Measurements from ENCODE around the gene NFATC3. TPM values are rescaled to one million over a fixed set of nuclear protein-coding genes. Genes with fewer than 3 reads are reported as not detected.

Gene NFATC3
- total and polyA plus RNA-seq, 8 donors = 5.5 to 385 (median 20.6) TPM

DNA sequence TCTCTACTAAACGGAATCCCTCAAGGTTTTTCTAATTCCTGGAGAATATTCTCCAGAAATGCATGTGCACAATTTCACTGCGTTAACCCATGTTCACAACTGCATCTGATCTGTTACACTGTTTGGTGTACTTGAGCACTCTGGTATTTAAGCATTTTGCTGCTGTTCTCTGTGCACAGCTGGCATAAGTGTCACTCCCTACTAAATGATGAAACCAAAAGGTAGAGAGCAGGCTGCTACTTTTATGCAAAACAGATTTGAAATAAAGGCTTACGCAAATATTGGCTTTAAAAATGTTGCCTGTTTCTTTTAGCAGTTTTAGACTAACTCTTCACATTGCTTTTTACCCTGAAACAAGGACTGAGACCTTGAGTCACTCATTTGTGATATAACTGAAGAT is 109.1 kb downstream of the NFATC3 start:
- peaks cover 14 to 50% (median 39%) of the 10 kb centered on the region in 4 donors for H3K36me3 ChIP-seq
- no peak for DNase-seq
- WGBS, 5 donors = 76 to 94% (median 90%) methylated on average over 3 of the region's 3 CpGs
- intact Hi-C loops (cut with DNase I; ENCODE audit: low total_unique reads) = no loop called here
- no peaks in the 10 kb centered on the region for H3K4me1 ChIP-seq
- no peaks in the 10 kb centered on the region for H3K27me3 ChIP-seq
- H3K4me3 ChIP-seq = no peak overlapping the region
- no peak overlapping the region for H3K27ac ChIP-seq
- TF ChIP-seq EP300 (IDR thresholded peaks at IDR 0.05) = no peak
- TF ChIP-seq POLR2AphosphoS5 (IDR thresholded peaks at IDR 0.05) = no peak
- no peak for TF ChIP-seq POLR2A (IDR thresholded peaks at IDR 0.05)
- TF ChIP-seq, protein P1, sequence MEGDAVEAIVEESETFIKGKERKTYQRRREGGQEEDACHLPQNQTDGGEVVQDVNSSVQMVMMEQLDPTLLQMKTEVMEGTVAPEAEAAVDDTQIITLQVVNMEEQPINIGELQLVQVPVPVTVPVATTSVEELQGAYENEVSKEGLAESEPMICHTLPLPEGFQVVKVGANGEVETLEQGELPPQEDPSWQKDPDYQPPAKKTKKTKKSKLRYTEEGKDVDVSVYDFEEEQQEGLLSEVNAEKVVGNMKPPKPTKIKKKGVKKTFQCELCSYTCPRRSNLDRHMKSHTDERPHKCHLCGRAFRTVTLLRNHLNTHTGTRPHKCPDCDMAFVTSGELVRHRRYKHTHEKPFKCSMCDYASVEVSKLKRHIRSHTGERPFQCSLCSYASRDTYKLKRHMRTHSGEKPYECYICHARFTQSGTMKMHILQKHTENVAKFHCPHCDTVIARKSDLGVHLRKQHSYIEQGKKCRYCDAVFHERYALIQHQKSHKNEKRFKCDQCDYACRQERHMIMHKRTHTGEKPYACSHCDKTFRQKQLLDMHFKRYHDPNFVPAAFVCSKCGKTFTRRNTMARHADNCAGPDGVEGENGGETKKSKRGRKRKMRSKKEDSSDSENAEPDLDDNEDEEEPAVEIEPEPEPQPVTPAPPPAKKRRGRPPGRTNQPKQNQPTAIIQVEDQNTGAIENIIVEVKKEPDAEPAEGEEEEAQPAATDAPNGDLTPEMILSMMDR (IDR thresholded peaks at IDR 0.05) = no peak
- H3K9me3 ChIP-seq = no peaks in the 10 kb centered on the region

DNA sequence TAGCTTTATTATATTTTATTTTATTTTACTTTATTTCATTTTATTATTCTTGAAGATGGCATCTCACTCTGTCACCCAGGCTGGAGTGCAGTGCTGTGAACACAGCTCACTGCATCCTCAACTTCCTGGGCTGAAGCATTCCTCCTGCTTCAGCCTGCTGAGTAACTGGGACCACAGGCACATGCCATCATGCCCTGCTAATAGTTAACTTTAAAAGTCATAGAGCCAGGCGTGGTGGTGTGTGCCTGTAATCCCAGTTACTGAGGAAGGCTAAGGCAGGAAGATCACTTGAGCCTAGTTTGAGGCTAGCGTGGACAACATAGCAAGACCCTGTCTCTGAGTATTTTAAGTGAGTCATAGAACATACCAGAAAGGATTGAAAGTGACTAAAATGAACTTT is 112.1 kb downstream of the NFATC3 start:
- peaks cover 4 to 29% (median 14%) of the 10 kb centered on the region in 4 donors for H3K36me3 ChIP-seq
- no peak overlapping the region for H3K27ac ChIP-seq
- H3K9me3 ChIP-seq = no peaks in the 10 kb centered on the region
- intact Hi-C loops (cut with DNase I; ENCODE audit: low total_unique reads) = no loop called here
- WGBS, 5 donors = 88 to 94% (median 92%) methylated on average over 2 of the region's 2 CpGs
- no peak for DNase-seq
- peaks cover 5 to 17% (median 13%) of the 10 kb centered on the region in 4 donors for H3K4me1 ChIP-seq
- no peaks in the 10 kb centered on the region for H3K27me3 ChIP-seq
- no peak for TF ChIP-seq EP300 (IDR thresholded peaks at IDR 0.05)
- TF ChIP-seq POLR2AphosphoS5 (IDR thresholded peaks at IDR 0.05) = no peak
- no peak for TF ChIP-seq POLR2A (IDR thresholded peaks at IDR 0.05)
- TF ChIP-seq, protein P1 (IDR thresholded peaks at IDR 0.05) = no peak
- H3K4me3 ChIP-seq = no peak overlapping the region

DNA sequence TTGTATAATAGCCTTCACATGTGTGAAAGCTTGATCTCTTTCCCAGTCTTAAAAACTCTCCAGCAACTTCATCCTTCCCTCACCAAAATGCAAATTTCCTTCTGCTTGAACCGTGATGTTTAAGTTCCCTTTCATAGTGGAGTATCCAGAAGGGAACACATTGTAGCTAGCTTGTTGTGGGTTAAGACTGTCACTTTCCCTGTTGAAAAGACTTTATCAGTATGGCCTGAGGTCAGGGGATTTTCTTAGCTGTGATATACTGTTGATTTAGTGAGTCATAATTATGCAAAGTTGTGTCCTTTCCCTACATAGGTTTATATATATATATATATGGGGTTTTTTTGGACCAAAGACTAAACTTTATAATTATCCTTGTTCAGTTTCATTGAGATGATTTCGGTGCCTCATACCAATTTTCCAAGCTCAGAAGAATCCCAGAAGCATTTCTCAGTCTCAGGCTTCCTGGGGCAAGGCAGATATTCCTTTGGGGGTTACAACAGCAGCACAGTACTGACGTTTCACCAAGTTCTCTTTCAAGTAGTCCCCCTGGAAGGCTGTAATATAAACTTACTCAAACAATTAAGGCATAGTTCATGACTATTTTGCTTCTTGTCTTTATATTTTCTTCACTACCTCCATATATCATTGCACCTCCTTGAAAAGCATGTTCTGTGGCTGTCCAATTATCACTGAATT is 115.1 kb downstream of the NFATC3 start:
- WGBS, 5 donors = 29 to 50% (median 39%) methylated on average over 3 of the region's 3 CpGs
- H3K27ac ChIP-seq = no peak overlapping the region
- H3K4me3 ChIP-seq = no peak overlapping the region
- intact Hi-C loops (cut with DNase I; ENCODE audit: low total_unique reads) = no loop called here
- H3K36me3 ChIP-seq = peaks cover under 1 to 9% (median 7%) of the 10 kb centered on the region in 4 donors
- DNase-seq = peak in 1 of 2 donors; percentile 38
- peaks cover 5 to 17% (median 13%) of the 10 kb centered on the region in 4 donors for H3K4me1 ChIP-seq
- TF ChIP-seq POLR2A (IDR thresholded peaks at IDR 0.05) (no peak), POLR2AphosphoS5 (IDR thresholded peaks at IDR 0.05) (peak in 1 of 3 donors; percentile 11)
- TF ChIP-seq, protein P1 (IDR thresholded peaks at IDR 0.05) = no peak
- H3K9me3 ChIP-seq = no peaks in the 10 kb centered on the region
- H3K27me3 ChIP-seq = no peaks in the 10 kb centered on the region

DNA sequence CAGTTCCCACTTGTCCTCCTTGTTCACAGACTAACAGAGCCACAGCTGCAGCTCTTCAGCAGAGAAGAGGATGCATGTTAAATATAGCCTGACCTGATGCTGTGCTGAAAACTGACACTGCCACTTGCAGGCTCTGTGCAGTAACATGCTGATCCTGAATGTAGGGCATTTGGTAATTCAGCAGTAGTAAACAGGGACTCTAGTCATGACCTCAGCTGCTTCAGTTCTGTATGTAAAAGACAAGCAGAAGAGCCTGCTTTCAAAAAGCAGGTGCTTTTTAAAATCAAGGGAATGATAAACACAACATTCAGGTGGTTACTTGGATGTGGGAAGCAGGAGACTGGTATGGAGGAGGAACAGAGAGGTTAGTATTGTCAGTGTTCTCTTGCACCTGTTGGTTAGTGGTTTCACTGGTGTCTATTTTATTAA is 116.9 kb downstream of the NFATC3 start:
- DNase-seq = no peak
- Histone ChIP-seq H3K4me3 (no peak overlapping the region), H3K36me3 (peaks cover 0 to 9% (median 6%) of the 10 kb centered on the region in 4 donors), H3K27me3 (no peaks in the 10 kb centered on the region), H3K4me1 (peaks cover 5 to 17% (median 13%) of the 10 kb centered on the region in 4 donors), H3K27ac (no peak overlapping the region), H3K9me3 (no peaks in the 10 kb centered on the region)
- TF ChIP-seq POLR2AphosphoS5 (IDR thresholded peaks at IDR 0.05) (no peak), EP300 (IDR thresholded peaks at IDR 0.05) (no peak), POLR2A (IDR thresholded peaks at IDR 0.05) (no peak)
- TF ChIP-seq, protein P1 (IDR thresholded peaks at IDR 0.05) = no peak
- intact Hi-C loops (cut with DNase I; ENCODE audit: low total_unique reads) = no loop called here
